Gastroesophageal sphincter (tissue), 4 donors: Measurements from ENCODE around the gene CSNK1E. TPM values are rescaled to one million over a fixed set of nuclear protein-coding genes. Genes with fewer than 3 reads are reported as not detected.

Source experiments
- ATAC-seq: fragments of 150-250 bp; one replicate; pipeline ENCODE4 v1.9.1; 2016; ENCODE audit warnings: mild to moderate bottlenecking, moderate library complexity
- H3K27ac ChIP-seq, 4 donors: fragments of 200-600 bp; sonication (generic) in 3 of 4; 1 replicate in 3 of 4; 2 replicates in 1 of 4; pipeline ENCODE4 v1.5.1; 2016 to 2019
- H3K27me3 ChIP-seq: fragments of 200-600 bp; sonication (generic); one replicate; pipeline ENCODE4 v1.5.1; 2019
- H3K36me3 ChIP-seq, 2 donors: fragments of 200-600 bp; sonication (generic); one replicate each; pipeline ENCODE4 v1.5.1; 2019; ENCODE audit warnings: control low read depth in 1 of 2
- H3K4me1 ChIP-seq, 3 donors: fragments of 200-600 bp; sonication (generic); 1 replicate in 2 of 3; 2 replicates in 1 of 3; pipeline ENCODE4 v1.5.1; 2016 to 2019; ENCODE audit warnings: control low read depth in 2 of 3
- H3K4me3 ChIP-seq, 2 donors: fragments of 200-600 bp; sonication (generic); one replicate each; pipeline ENCODE4 v1.5.1; 2019; ENCODE audit warnings: mild to moderate bottlenecking in 1 of 2, moderate library complexity in 1 of 2
- H3K9me3 ChIP-seq, 3 donors: fragments of 200-600 bp; sonication (generic); one replicate each; pipeline ENCODE4 v1.5.1; 2017 to 2019; ENCODE audit warnings: control low read depth in 2 of 3
- EP300 ChIP-seq: sonication (generic); formaldehyde crosslinking; IDR thresholded peaks from one replicate; pipeline ENCODE4 v1.6.1; 2017; ENCODE audit warnings: antibody characterized with exemption, mild to moderate bottlenecking
- POLR2A ChIP-seq, 2 donors: fragments of 450-650 bp; IDR thresholded peaks; one replicate each; pipeline ENCODE4 v1.6.1; 2017; ENCODE audit warnings: antibody characterized with exemption in 2 of 2, mild to moderate bottlenecking in 2 of 2, moderate library complexity in 1 of 2
- POLR2AphosphoS5 ChIP-seq: sonication (generic); formaldehyde crosslinking; IDR thresholded peaks from one replicate; pipeline ENCODE4 v1.6.1; 2017; ENCODE audit warnings: antibody characterized with exemption
- WGBS, 2 donors: methylation state at CpG; one replicate each; pipeline ENCODE4 v1.1.5; 2018; ENCODE audit warnings: low coverage in 1 of 2; 5-methylcytosine and 5-hydroxymethylcytosine counted together
- total RNA-seq, 4 donors: library from RNA; depleted of rRNA; stranded (reverse); fragments of >200 nt; gene quantifications; one replicate each; pipeline ENCODE4 v1.1.0, GENCODE V29; 2016
- TF ChIP-seq, protein P1 (sequence below), 4 experiments: fragments of 200-600 bp in 2 of 4; fragments of 450-650 bp in 2 of 4; sonication (generic) in 1 of 4; IDR thresholded peaks; one replicate each; pipeline ENCODE4 v1.5.1; 2017 to 2019; ENCODE audit warnings: antibody characterized with exemption in 4 of 4, mild to moderate bottlenecking in 2 of 4, moderate library complexity in 2 of 4

Gene CSNK1E
- total RNA-seq, 4 donors from 2014 or later: 70.3 to 90.3 (median 80.0) TPM

DNA sequence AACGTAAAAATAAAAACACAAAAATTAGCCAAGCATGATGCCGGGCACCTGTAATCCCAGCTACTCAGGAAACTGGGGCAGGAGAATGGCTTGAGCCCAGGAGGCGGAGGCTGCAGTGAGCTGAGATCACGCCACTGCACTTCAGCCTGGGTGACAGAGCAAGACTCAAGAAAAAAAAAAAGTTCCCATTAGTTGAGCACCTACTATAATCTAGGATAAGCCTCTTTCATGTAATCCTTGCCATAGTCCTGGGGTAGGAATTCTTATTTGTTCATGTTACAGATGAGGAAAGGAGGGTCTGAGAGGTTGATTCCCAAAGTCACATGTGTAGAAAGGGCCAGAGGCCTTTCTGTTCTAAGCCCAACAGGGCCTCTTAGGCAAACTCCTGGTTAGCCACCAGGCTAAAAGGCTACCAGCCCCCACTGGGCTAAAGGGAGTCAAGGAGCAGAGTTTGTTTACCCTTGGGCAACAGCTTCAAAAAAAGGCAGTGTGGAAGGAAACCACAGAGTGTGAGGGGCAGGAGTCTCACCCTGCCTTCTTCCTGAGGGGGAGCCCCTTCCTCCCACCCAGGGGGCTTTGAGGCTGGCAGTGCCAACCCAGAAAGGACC is 21.6 kb upstream of the CSNK1E start:
- Histone ChIP-seq H3K36me3 (no peaks in the 10 kb centered on the region), H3K9me3 (no peaks in the 10 kb centered on the region), H3K4me3 (no peak overlapping the region), H3K27ac (no peak overlapping the region), H3K27me3 (peaks cover 28% of the 10 kb centered on the region), H3K4me1 (peaks cover 0 to 15% (median 0%) of the 10 kb centered on the region in 3 donors)
- TF ChIP-seq EP300 (no peak), POLR2A (IDR thresholded peaks at IDR 0.05) (no peak), POLR2AphosphoS5 (no peak)
- TF ChIP-seq, protein P1, sequence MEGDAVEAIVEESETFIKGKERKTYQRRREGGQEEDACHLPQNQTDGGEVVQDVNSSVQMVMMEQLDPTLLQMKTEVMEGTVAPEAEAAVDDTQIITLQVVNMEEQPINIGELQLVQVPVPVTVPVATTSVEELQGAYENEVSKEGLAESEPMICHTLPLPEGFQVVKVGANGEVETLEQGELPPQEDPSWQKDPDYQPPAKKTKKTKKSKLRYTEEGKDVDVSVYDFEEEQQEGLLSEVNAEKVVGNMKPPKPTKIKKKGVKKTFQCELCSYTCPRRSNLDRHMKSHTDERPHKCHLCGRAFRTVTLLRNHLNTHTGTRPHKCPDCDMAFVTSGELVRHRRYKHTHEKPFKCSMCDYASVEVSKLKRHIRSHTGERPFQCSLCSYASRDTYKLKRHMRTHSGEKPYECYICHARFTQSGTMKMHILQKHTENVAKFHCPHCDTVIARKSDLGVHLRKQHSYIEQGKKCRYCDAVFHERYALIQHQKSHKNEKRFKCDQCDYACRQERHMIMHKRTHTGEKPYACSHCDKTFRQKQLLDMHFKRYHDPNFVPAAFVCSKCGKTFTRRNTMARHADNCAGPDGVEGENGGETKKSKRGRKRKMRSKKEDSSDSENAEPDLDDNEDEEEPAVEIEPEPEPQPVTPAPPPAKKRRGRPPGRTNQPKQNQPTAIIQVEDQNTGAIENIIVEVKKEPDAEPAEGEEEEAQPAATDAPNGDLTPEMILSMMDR (IDR thresholded peaks at IDR 0.05): no peak
- ATAC-seq: no peak
- WGBS, 2 donors: 90 to 94% methylated on average over 2 to 4 of the region's 4 CpGs

DNA sequence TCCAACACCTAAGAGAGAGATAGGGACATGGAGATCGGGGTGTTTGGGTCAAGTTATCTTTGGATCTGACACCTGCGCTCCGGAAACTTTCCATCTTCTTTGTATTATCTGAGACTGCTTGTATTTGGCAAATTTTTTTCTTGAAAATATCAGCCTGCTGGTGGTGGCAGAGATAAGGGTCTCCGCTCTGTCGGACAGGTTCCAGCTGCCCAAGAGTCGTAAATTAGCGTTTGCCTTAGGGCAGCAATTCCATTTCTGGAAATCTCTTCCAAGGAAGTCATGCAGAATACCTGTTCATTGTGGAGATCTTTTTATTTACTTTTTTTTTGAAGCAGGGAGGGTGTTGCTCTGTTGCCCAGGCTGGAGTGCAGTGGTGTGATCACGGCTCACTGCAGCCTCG is 19.5 kb upstream of the CSNK1E start:
- H3K27ac ChIP-seq: peak overlapping the region in 1 of 4 donors; percentile 32
- no peak for ATAC-seq
- H3K4me3 ChIP-seq: no peak overlapping the region

DNA sequence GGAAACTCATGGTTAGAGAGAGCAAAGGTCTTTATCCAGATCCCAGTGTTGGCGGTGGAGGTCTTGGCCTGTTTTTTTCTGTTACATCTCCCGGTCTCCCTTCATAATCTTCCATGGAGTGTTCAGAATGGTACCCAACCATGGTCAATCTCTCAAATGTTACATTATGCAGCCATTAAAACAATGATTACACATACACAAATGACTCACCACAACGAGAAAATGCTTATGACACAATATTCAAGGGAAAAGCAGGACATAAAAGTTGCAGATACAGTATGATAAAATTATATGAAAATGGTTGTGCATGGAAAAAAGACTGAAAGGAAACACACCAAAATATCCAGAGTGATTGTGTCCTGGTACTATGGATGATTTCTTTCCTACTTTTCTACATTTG is 17.8 kb upstream of the CSNK1E start:
- Histone ChIP-seq H3K4me3 (no peak overlapping the region), H3K27ac (no peak overlapping the region), H3K27me3 (peaks cover 43% of the 10 kb centered on the region), H3K9me3 (no peaks in the 10 kb centered on the region), H3K36me3 (no peaks in the 10 kb centered on the region), H3K4me1 (peaks cover 0 to 15% (median 0%) of the 10 kb centered on the region in 3 donors)
- 50 to 95% methylated on average over 1 to 3 of the region's 3 CpGs for WGBS, 2 donors
- TF ChIP-seq EP300 (no peak), POLR2AphosphoS5 (no peak), POLR2A (IDR thresholded peaks at IDR 0.05) (no peak)
- TF ChIP-seq, protein P1 (IDR thresholded peaks at IDR 0.05): no peak
- no peak for ATAC-seq

More for the DNA sequence above, 19.5 kb upstream of the CSNK1E start:
- TF ChIP-seq EP300: no peak
- no peak for TF ChIP-seq POLR2A (IDR thresholded peaks at IDR 0.05)
- Histone ChIP-seq H3K36me3 (no peaks in the 10 kb centered on the region), H3K4me1 (peaks cover 0 to 15% (median 0%) of the 10 kb centered on the region in 3 donors), H3K9me3 (no peaks in the 10 kb centered on the region), H3K27me3 (peaks cover 43% of the 10 kb centered on the region)
- 68 to 83% methylated on average over 7 to 8 of the region's 9 CpGs for WGBS, 2 donors

DNA sequence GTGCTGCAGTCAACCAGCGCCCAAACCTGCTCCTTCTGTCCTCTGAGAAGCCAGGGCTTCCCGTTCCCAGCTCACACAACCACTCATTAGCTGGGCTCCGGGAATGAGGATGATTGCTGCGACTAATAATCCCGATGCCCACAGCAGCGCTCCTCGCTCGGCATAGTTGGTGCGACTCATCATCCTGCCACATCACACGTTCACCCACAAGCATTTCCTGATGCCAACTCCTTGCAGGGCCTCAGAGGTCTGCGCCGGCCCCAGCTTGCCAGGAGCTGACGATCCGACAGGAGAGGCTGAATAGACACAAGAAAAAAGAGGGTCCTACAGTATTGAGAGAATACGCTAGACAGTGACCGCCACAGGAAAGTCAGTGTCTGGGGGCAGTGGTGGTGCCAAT is 10.6 kb upstream of the CSNK1E start:
- H3K36me3 ChIP-seq: no peaks in the 10 kb centered on the region
- no peak overlapping the region for H3K27ac ChIP-seq
- no peak overlapping the region for H3K4me3 ChIP-seq
- ATAC-seq: no peak
- 86 to 100% methylated on average over 2 to 10 of the region's 16 CpGs for WGBS, 2 donors
- TF ChIP-seq, protein P1 (IDR thresholded peaks at IDR 0.05): no peak
- peaks cover 8% of the 10 kb centered on the region for H3K27me3 ChIP-seq
- no peaks in the 10 kb centered on the region for H3K9me3 ChIP-seq
- no peaks in the 10 kb centered on the region for H3K4me1 ChIP-seq

DNA sequence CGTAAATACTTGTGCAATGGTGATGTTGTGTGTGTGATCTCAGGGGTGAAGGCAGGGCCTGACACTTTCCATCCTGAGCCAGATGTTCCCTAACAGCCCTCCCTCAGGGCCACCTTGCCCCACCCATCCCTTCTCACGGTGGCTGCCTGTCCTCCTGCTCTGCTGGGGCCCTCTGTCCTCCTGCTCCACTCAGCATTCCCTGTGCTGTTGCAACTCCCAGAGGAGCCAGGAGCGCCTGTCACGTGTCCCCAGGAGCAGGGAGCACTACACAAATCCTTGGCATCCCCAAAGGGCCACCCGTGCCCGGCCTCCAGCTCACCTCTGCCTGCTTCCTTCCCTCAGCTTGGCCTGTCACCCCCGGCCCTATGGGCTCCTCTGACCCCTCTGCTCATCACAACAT is 10.2 kb upstream of the CSNK1E start:
- no peaks in the 10 kb centered on the region for H3K9me3 ChIP-seq
- no peaks in the 10 kb centered on the region for H3K36me3 ChIP-seq
- H3K4me3 ChIP-seq: no peak overlapping the region
- H3K4me1 ChIP-seq: no peaks in the 10 kb centered on the region
- 89 to 90% methylated on average over 2 to 6 of the region's 7 CpGs for WGBS, 2 donors
- no peak for ATAC-seq
- TF ChIP-seq, protein P1 (IDR thresholded peaks at IDR 0.05): no peak
- no peak for TF ChIP-seq POLR2AphosphoS5
- TF ChIP-seq EP300: no peak
- TF ChIP-seq POLR2A (IDR thresholded peaks at IDR 0.05): no peak
- no peak overlapping the region for H3K27ac ChIP-seq
- H3K27me3 ChIP-seq: peaks cover 4% of the 10 kb centered on the region
